Inflammatory macrophage treated with lipopolysaccharide for 1 hour (primary cell): ENCODE data around the gene H2BW1.
"Not testable (repeated sequence)": the region's sequence is repeated elsewhere in the genome, so short reads cannot be mapped to it uniquely, and the experiment has no call there.

Source experiments
- DNase-seq, 2 donors: peaks; one replicate each; pipeline ENCODE4 v3.0.0-alpha.2; 2020 to 2022

H2BW1 gene, protein sequence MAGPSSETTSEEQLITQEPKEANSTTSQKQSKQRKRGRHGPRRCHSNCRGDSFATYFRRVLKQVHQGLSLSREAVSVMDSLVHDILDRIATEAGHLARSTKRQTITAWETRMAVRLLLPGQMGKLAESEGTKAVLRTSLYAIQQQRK

DNA sequence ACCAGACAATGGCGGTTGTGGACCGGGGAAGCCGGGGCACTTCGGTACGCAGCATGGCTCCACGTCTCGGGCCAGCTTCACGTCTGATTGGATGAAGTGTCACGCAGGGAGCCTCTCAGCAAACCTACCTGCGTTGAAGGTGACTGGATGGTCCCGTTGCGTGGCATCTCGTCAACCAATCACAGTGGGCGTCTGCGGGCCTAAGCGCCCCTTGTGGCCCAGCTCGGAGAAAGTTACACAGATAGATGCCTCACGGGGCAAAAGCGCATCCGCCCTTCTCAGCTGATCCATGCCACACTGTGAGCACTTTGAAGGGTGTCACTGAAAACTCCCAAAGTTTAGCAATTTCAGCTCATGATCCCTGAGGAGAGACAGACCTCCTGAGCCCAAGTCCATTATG lies at the start of gene H2BW1:
TSS of gene H2BW1 (minus strand) at position 103 of the 400 bp plus-strand sequence. CDS start 132 bp downstream, outside the sequence.
- DNase-seq: no peak

DNA sequence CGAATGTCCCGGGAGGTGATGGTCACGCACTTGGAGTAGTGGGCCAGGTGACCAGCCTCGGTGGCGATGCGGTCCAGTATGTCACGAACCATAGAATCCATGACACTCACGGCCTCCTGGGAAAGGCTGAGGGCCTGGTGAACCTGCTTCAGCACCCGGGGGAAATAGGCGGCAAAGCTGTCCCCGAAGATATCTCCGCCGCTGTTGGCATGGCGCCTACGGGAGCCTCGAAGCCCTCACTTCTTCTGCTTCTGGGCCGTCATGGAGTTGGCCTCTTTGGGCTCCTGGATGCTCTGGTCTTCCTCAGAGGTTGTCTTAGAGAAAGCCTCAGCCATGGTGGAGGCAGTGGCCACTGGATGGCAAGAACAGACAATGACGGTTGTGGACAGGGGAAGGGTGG lies 49.1 kb upstream of the H2BW1 start:
- not testable (repeated sequence) for DNase-seq

DNA sequence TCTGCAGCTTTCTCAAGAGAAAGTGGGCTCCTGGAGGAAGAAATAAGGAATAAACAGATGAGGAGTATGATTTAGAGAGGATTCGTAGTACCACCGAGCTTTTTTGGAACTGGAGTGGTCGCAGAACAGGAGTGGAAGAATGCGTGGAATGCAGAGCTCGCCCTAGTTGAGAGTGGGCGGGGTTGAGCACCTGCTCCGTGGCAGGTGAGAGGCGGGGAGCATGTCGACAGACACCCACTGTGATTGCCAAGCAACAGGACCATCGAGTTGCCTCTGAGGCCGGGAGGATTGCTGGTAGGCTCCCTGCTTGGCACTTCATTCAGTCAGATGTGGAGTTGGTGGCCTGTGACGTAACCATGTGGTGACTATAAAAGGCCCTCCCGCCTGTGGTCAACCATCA lies 41.4 kb upstream of the H2BW1 start:
- DNase-seq: not testable (repeated sequence)

DNA sequence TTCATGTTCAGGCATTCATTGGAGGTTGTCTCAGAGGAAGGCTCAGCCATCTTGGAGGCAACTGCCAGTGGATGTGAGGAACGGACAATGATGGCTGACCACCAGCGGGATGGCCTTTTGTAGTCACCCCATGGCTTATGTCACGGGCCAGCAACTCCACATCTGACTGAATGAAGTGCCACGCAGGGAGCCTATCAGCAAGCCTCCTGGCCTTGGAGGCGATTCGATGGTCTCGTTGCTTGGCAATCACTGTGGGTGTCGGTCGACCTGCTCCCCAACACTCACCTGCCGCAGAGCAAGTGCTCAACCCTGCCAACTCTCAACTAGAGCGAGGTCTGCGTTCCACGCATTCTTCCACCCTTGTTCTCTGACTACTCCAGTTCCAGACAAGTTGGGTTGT lies 33.7 kb upstream of the H2BW1 start:
- DNase-seq: no peak

DNA sequence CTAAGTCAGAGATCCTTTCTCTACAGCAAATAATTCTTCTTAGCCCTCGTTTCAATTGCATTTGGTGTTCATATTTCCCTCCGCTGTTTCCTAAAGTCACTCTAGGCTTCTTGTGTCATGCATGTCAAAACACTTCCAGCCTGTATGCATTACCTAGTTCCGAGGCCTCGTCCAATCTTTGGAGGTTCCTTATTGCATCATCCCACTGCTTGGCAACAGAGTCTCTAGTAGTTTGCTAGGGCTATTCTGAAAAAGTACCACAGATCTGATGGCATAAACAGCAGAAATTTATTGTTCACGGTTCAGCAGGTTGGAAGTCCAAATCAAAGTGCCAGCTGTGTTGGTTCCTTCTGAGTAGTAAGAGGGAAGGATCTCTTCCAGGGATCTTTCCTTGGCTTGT lies 32.1 kb upstream of the H2BW1 start:
- DNase-seq: no peak

DNA sequence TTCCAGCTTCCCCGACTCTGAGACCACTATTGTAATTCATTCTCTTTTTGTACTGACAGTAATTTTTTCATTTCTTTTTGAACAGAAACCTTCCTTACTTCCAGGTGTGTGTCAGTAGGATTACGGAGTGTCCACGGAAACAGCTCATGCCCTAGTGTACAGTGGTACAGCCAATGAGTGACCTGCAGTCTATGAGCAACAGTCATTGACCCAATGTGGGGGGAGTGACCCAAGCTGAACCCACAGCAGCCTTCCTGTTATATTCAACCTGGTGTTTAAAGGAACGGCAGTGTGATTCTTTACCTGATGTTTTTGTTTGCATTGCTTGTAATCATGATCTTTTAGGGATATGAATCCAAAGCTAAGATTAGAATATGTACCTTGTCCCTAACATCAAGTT lies 27.5 kb upstream of the H2BW1 start:
- DNase-seq: no peak

DNA sequence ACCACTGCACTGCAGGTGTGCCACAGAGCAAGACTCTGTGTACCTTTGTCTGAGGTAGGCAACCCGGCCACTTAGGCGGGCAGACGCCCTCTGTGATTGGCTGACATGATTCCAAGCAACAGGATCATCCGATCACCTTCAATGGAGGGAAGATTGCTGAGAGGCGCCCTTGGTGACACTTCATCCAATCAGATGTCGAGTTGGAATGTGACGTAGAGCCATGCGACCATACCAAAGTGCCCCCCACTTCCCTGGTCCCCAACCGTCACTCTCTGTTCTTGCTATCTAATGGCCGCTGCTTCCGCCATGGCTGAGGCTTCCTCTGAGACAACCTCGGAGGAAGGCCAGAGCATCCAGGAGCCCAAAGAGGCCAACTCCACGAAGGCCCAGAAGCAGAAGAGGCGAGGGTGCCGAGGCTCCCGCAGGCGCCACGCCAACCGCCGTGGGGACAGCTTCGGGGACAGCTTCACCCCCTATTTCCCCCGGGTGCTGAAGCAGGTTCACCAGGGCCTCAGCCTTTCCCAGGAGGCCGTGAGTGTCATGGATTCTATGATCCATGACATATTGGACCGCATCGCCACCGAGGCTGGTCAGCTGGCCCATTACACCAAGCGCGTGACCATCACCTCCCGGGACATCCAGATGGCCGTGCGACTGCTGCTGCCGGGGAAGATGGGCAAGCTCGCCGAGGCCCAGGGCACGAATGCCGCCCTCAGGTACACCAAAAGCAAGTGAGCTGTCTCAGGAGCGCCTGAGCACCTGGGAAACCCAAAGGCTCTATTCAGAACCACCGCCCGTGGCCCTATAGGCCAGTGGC lies 26.4 kb upstream of the H2BW1 start, which contains the start of gene H2BW2:
TSS of gene H2BW2 (plus strand) at position 268 of the 817 bp plus-strand sequence. CDS start at position 307, 39 bp downstream.
- DNase-seq: no peak

DNA sequence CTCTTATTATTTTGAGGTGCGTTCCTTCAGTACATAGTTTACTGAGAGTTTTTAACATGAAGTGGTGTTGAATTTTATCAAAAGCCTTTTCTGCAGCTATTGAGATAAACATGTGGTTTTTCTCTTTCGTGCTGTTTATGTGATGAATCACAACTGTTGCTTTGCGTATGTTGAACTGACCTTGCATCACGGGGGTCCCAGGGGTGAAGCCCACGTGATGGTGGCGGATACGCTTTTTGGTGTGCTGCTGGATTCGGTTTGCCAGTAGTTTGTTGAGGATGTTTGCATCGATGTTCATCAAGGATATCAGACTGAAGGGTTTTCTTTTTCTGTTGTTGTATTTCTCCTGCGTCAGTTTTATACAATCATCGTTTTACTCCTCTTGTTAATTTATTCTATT lies 4.6 kb upstream of the H2BW1 start:
- DNase-seq: no peak

DNA sequence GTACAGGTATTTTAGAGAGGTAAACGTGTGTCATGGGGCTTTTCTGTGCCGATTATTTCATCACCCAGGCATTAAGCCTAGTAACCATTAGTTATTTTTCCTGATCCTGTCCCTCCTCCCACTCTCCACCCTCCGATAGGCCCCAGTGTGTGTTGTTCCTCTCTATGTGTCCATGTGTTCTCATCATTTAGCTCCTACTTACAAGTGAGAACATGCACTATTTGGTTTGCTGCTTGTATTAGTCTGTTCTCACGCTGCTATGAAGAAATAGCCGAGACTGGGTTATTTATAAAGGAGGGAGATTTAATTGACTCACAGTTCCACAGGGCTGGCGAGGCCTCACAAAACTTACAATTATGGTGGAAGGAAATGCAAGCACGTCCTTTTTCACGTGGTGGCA lies 2.1 kb upstream of the H2BW1 start:
- not testable (repeated sequence) for DNase-seq

DNA sequence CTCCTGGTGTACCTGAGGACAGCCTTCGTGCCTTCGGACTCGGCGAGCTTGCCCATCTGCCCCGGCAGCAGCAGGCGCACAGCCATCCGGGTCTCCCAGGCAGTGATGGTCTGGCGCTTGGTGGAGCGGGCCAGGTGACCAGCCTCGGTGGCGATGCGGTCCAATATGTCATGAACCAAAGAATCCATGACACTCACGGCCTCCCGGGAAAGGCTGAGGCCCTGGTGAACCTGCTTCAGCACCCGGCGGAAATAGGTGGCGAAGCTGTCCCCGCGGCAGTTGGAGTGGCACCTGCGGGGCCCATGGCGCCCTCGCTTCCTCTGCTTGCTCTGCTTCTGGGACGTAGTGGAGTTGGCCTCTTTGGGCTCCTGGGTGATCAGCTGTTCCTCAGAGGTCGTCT lies 350 bp downstream of the H2BW1 start:
- DNase-seq: no peak

DNA sequence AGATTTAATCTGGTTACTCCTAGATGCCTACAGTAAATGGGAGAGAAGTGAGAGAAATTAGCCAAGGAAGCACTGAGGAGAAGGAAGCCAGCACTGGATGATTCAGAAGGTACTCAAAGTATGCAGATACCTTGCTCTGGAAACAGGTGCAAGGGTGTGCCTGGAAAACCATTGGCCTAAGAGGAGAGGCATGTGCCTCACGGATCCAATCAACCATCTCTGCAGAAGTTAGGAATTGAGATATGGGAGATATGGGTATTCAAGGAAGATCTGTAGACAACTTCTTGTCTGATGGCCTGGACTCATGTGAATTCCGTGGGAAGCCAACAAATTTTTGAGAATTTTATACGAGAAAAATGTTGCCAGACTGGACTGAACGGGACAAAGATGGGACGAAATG lies 4.7 kb downstream of the H2BW1 start:
- DNase-seq: no peak

DNA sequence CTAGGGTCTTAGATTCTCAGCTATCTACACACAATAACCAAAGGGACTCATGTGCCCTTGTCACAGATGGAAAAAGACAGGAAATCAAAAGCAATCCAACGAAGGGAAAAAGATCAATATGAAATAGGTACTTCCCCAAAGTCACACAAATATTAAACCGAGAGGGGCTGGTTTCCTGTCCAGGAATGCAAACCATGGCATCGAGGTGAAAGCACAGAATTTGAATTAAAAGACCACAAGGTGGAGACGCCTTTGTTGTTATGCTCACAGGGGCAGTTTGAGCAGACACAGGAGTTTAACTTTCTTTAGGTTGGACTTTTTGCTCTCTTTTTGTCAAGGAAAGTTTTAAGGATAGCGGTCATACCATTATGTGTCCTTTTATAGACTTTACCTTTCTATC lies 14.3 kb downstream of the H2BW1 start:
- no peak for DNase-seq

DNA sequence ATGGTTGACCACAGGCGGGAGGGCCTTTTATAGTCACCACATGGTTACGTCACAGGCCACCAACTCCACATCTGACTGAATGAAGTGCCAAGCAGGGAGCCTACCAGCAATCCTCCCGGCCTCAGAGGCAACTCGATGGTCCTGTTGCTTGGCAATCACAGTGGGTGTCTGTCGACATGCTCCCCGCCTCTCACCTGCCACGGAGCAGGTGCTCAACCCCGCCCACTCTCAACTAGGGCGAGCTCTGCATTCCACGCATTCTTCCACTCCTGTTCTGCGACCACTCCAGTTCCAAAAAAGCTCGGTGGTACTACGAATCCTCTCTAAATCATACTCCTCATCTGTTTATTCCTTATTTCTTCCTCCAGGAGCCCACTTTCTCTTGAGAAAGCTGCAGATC lies 30.0 kb downstream of the H2BW1 start:
- DNase-seq: not testable (repeated sequence)

DNA sequence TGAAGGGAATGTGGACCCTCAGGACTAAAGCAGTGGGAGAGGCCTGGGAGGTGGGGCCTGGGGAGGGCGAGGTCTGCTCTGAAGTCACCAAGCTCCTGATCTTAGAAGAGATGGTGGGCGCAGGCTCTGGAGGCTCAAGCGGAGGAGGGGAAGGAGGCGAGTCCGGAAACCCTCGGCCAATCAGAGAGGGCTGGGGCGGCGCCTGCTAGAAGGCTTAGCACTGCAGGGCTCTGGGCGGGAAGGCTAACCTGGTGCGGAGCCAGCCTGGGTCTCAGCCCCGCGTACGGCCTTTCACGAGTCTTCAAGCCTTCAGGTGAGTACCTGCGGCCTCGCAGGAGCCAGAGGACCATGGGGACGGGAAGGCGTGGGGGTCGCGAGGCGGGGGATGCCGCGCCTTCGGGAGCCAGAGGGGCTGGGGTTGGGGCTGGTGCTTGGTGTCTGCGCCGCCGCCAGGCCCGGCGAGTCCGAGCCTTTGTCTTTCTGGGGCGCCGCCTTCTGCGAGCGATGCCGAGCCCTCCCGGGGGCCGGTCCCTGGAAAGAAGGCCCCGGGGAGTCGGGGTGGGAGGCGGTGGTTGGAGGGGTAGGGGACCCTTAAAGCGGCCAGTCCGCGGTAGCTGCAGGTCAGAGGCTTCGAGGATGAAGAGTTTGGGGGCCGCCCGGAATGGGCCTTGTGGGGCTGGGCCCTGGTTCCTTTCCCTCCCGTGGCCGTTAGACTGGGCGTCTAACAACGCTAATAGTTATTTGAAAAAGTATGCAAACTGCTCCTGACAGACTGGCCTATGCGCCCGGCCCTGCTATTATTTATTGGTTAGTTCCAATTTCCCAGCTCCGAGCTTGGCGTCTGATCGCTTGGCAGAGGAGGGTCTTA lies 50.9 kb downstream of the H2BW1 start, which contains the start of gene TMSB15B:
TSS of gene TMSB15B (plus strand) at position 217 of the 868 bp plus-strand sequence.
- not testable (repeated sequence) for DNase-seq
